ENCODE measurements around the gene SLC5A12.

- TF ChIP-seq CTCF (IDR thresholded peaks at IDR 0.05) = no peak
- TF ChIP-seq POLR2A (IDR thresholded peaks at IDR 0.05) = no peak
Observed at GRCh38 chr11:26708736-26709456, 13.0 kb downstream of the SLC5A12 start.

Data from prostate gland (tissue), 2 donors.